HCT116 (cell line): ENCODE measurements around the gene CCDC138. TPM values are rescaled to one million over a fixed set of nuclear protein-coding genes. Genes with fewer than 3 reads are reported as not detected.

ENCODE experiments used
- ATAC-seq: fragments of 200-7000 bp; cut with Tn5 transposase; 2 replicates; pipeline ENCODE4 v1.9.1; 2020; ENCODE audit warnings: mild to moderate bottlenecking, moderate library complexity
- BruUV-seq: library from RNA; stranded (reverse); fragments of 400-500 nt; replicated peaks from 2 replicates; lab custom pipeline; 2021; lab: Mats Ljungman, UMichigan
- CTCF ChIA-PET: fragments of 300-600 bp; sonication (Branson Sonifier 250); formaldehyde crosslinking; loops from one replicate; lab custom pipeline; 2021; ENCODE audit warnings: antibody characterized with exemption; lab: Charles Lee
- POLR2A ChIA-PET: fragments of 300-600, 350-600 bp; sonication (Branson Sonifier 250); formaldehyde crosslinking; loops from one replicate; lab custom pipeline; 2021; ENCODE audit warnings: antibody characterized with exemption; lab: Charles Lee
- RAD21 ChIA-PET, 2 experiments: fragments of 300-600 bp; sonication (Branson Sonifier 250); formaldehyde crosslinking; loops; one replicate each; lab custom pipeline; 2023; ENCODE audit warnings: low total read pairs in 2 of 2; ENCODE audit not compliant: uncharacterized antibody in 2 of 2, unreplicated experiment in 2 of 2, low non-redundant PET in 1 of 2; lab: Charles Lee
- DNase-seq: peaks from one replicate; pipeline ENCODE4 v3.0.0-alpha.2; 2010; ENCODE audit warnings: low read depth, low spot score
- H2AFZ ChIP-seq: fragments of 200-600 bp; shearing (Covaris generic), sonication (generic); 2 replicates; pipeline ENCODE4 v1.6.1; 2017; ENCODE audit warnings: low read depth, mixed run types, mixed read lengths, antibody characterized with exemption, low read length; ENCODE audit not compliant: poor library complexity, severe bottlenecking
- H3K27ac ChIP-seq: 2 replicates; pipeline ENCODE4 v1.5.1; 2012; ENCODE audit warnings: low read depth, low read length
- H3K27me3 ChIP-seq: fragments of 200-600 bp; sonication (generic); 2 replicates; pipeline ENCODE4 v1.6.1; 2016; ENCODE audit warnings: mixed run types, low read length, mixed read lengths; ENCODE audit not compliant: insufficient read depth
- H3K36me3 ChIP-seq, 2 experiments: fragments of 200-500 bp in 1 of 2; fragments of 200-600 bp in 1 of 2; sonication (Bioruptor generic) in 1 of 2; sonication (generic) in 1 of 2; 2 replicates each; pipeline versions ENCODE4 v1.5.1 to v1.6.1; 2014 to 2016; ENCODE audit warnings: low read length in 2 of 2, inconsistent platforms in 1 of 2, mixed read lengths in 1 of 2, mixed run types in 1 of 2; ENCODE audit not compliant: insufficient read depth in 2 of 2, control insufficient read depth in 1 of 2
- H3K4me1 ChIP-seq, 2 experiments: fragments of 200-600 bp in 1 of 2; sonication (generic) in 1 of 2; 2 replicates each; pipeline versions ENCODE4 v1.5.1 to v1.6.1; 2012 to 2017; ENCODE audit warnings: low read length in 2 of 2, inconsistent platforms in 1 of 2, mild to moderate bottlenecking in 1 of 2, mixed read lengths in 1 of 2, mixed run types in 1 of 2, moderate library complexity in 1 of 2; ENCODE audit not compliant: insufficient read depth in 2 of 2, control insufficient read depth in 1 of 2
- H3K4me2 ChIP-seq: fragments of 200-600 bp; sonication (generic); 2 replicates; pipeline ENCODE4 v1.6.1; 2017; ENCODE audit warnings: mixed run types, low read length, mixed read lengths
- H3K4me3 ChIP-seq, 2 experiments: fragments of 200-600 bp in 1 of 2; sonication (generic) in 1 of 2; replicated peaks in 1 of 2; 2 replicates each; pipeline ENCODE4 v1.5.1; 2011 to 2016; ENCODE audit warnings: low read length in 2 of 2, control low read depth in 1 of 2, low read depth in 1 of 2, mild to moderate bottlenecking in 1 of 2, mixed read lengths in 1 of 2, mixed run types in 1 of 2
- H3K79me2 ChIP-seq: fragments of 200-600 bp; sonication (generic); 2 replicates; pipeline ENCODE4 v1.6.1; 2017; ENCODE audit warnings: mild to moderate bottlenecking, mixed run types, low read length, moderate library complexity, mixed read lengths; ENCODE audit not compliant: insufficient read depth
- H3K9ac ChIP-seq: fragments of 200-600 bp; sonication (generic); 2 replicates; pipeline ENCODE4 v1.6.1; 2016; ENCODE audit warnings: low read length, mixed read lengths
- H3K9me2 ChIP-seq: fragments of 200-600 bp; sonication (generic), shearing (Covaris generic); 2 replicates; pipeline ENCODE4 v1.6.1; 2017; ENCODE audit warnings: mixed run types, mild to moderate bottlenecking, moderate library complexity; ENCODE audit not compliant: insufficient read depth
- H3K9me3 ChIP-seq, 2 experiments: fragments of 200-500 bp in 1 of 2; fragments of 200-600 bp in 1 of 2; sonication (Bioruptor generic) in 1 of 2; sonication (generic) in 1 of 2; 2 replicates each; pipeline ENCODE4 v1.6.1; 2014 to 2017; ENCODE audit warnings: low read length in 2 of 2, mixed read lengths in 2 of 2, inconsistent platforms in 1 of 2, low read depth in 1 of 2, mild to moderate bottlenecking in 1 of 2, mixed run types in 1 of 2, moderate library complexity in 1 of 2; ENCODE audit not compliant: control insufficient read depth in 1 of 2, insufficient read depth in 1 of 2
- H4K20me1 ChIP-seq: fragments of 200-600 bp; sonication (generic), shearing (Covaris generic); 2 replicates; pipeline ENCODE4 v1.6.1; 2017; ENCODE audit warnings: mixed run types, mild to moderate bottlenecking, moderate library complexity; ENCODE audit not compliant: insufficient read depth
- CBX3 ChIP-seq: IDR thresholded peaks from 2 replicates; pipeline ENCODE4 v1.6.1; 2012; ENCODE audit warnings: low read depth
- CEBPB ChIP-seq: IDR thresholded peaks from 2 replicates; pipeline ENCODE4 v1.6.1; 2012; ENCODE audit warnings: low read depth
- EZH2 ChIP-seq: fragments of 200-600 bp; sonication (generic); IDR thresholded peaks from 2 replicates; pipeline ENCODE4 v1.6.1; 2017; ENCODE audit warnings: antibody characterized with exemption, mixed run types
- EZH2phosphoT487 ChIP-seq: fragments of 200-600 bp; IDR thresholded peaks from 2 replicates; pipeline ENCODE4 v1.6.1; 2018; ENCODE audit warnings: antibody characterized with exemption, borderline replicate concordance
- FOSL1 ChIP-seq: IDR thresholded peaks from 2 replicates; pipeline ENCODE4 v1.6.1; 2012; ENCODE audit warnings: low read depth
- JUND ChIP-seq: IDR thresholded peaks from 2 replicates; pipeline ENCODE4 v1.6.1; 2012
- POLR2AphosphoS5 ChIP-seq: IDR thresholded peaks from 2 replicates; pipeline ENCODE4 v1.6.1; 2011; ENCODE audit warnings: mild to moderate bottlenecking, low read depth, low read length, moderate library complexity
- SP1 ChIP-seq: IDR thresholded peaks from 2 replicates; pipeline ENCODE4 v1.6.1; 2012; ENCODE audit warnings: low read depth
- TCF7L2 ChIP-seq: IDR thresholded peaks from 2 replicates; pipeline ENCODE4 v1.7.0; 2011; ENCODE audit warnings: borderline replicate concordance, inconsistent platforms; ENCODE audit not compliant: insufficient read depth, insufficient read length; ENCODE audit errors: extremely low read depth
- ZBTB33 ChIP-seq: IDR thresholded peaks from 2 replicates; pipeline ENCODE4 v1.6.1; 2011; ENCODE audit warnings: mild to moderate bottlenecking, low read length, moderate library complexity; ENCODE audit not compliant: insufficient replicate concordance; ENCODE audit errors: extremely low read depth
- ZFX ChIP-seq: fragments of 450-650 bp; IDR thresholded peaks from 2 replicates; pipeline ENCODE4 v1.6.1; 2017
- intact Hi-C: fragments of 100-400 bp; cut with micrococcal nuclease; formaldehyde crosslinking; loops from 2 replicates; pipeline ENCODE4 v1.10.0; 2022
- total RNA-seq: library from RNA; stranded (reverse); gene quantifications from one replicate; pipeline ENCODE4 v1.2.1, GENCODE V29; 2021; ENCODE audit not compliant: unreplicated experiment
- TF ChIP-seq, protein P1 (sequence below): IDR thresholded peaks from 2 replicates; pipeline ENCODE4 v1.6.1; 2012
- TF ChIP-seq, protein P2 (sequence below): IDR thresholded peaks from 2 replicates; pipeline ENCODE4 v1.6.1; 2012

CCDC138 gene
- total RNA-seq, 1 experiment from 2014 or later, result 13.4 TPM

GRCh38 chr2:108786008-108786353 is 590 bp upstream of the CCDC138 start:
- no peak for DNase-seq

GRCh38 chr2:108787216-108787541 is 608 bp downstream of the CCDC138 start:
- BruUV-seq, result TSS peak; percentile 60
- H3K4me1 ChIP-seq, result peaks cover 6 to 19% of the 10 kb centered on the region in 2 experiments; a peak in 2 of 4 replicates
- no peaks in the 10 kb centered on the region for H3K9me3 ChIP-seq
- TF ChIP-seq POLR2AphosphoS5 (no peak), EZH2 (no peak), CBX3 (no peak), EZH2phosphoT487 (no peak), CEBPB (no peak), FOSL1 (no peak), ZBTB33 (no peak), ZFX (no peak)
- TF ChIP-seq, protein P1, sequence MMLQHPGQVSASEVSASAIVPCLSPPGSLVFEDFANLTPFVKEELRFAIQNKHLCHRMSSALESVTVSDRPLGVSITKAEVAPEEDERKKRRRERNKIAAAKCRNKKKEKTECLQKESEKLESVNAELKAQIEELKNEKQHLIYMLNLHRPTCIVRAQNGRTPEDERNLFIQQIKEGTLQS, result no peak
- TF ChIP-seq, protein P2, sequence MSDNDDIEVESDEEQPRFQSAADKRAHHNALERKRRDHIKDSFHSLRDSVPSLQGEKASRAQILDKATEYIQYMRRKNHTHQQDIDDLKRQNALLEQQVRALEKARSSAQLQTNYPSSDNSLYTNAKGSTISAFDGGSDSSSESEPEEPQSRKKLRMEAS, result no peak
- H3K9me2 ChIP-seq, result no peaks in the 10 kb centered on the region
- peak overlapping the region; percentile 80 to 81 for H3K4me3 ChIP-seq
- ATAC-seq (no peak), DNase-seq (no peak)
- H3K9ac ChIP-seq, result peak overlapping the region; percentile 85
- ChIA-PET POLR2A (no interaction called here), CTCF (no interaction called here), RAD21 (no interaction called here)
- intact Hi-C loops, result loop anchor here (10.0 kb wide), 1 partner anchor 198 kb away; the partner anchor contains the start of gene EDAR
- H3K27me3 ChIP-seq, result no peaks in the 10 kb centered on the region
- H3K79me2 ChIP-seq, result peaks cover 32% of the 10 kb centered on the region
- peaks cover 16 to 23% of the 10 kb centered on the region in 2 experiments; a peak in 3 of 4 replicates for H3K36me3 ChIP-seq
- H3K27ac ChIP-seq, result peak overlapping the region; percentile 72
- H2AFZ ChIP-seq, result no peak overlapping the region
- peak overlapping the region; percentile 99 for H3K4me2 ChIP-seq
- no peaks in the 10 kb centered on the region for H4K20me1 ChIP-seq

More at GRCh38 chr2:108786008-108786353, 590 bp upstream of the CCDC138 start:
- H2AFZ ChIP-seq, result no peak overlapping the region
- BruUV-seq, result no TSS peak
- H3K27me3 ChIP-seq, result no peaks in the 10 kb centered on the region
- H3K4me3 ChIP-seq, result peak overlapping the region; percentile 80 to 81
- H3K36me3 ChIP-seq, result peaks cover 20 to 21% of the 10 kb centered on the region in 2 experiments; a peak in 3 of 4 replicates
- intact Hi-C loops, result loop anchor here (10.0 kb wide), 1 partner anchor 199 kb away; the partner anchor contains the start of gene EDAR
- peaks cover 6 to 19% of the 10 kb centered on the region in 2 experiments; a peak in 2 of 4 replicates for H3K4me1 ChIP-seq
- H3K79me2 ChIP-seq, result peaks cover 32% of the 10 kb centered on the region
- peak overlapping the region; percentile 99 for H3K4me2 ChIP-seq
- H4K20me1 ChIP-seq, result no peaks in the 10 kb centered on the region
- H3K9me2 ChIP-seq, result no peaks in the 10 kb centered on the region
- peak; percentile 3; the same call in 1 of the 2 replicates for TF ChIP-seq SP1
- TF ChIP-seq JUND, result no peak
- TF ChIP-seq TCF7L2, result no peak
- CTCF ChIA-PET, result no interaction called here
- H3K27ac ChIP-seq, result peak overlapping the region; percentile 72
- no peak for ATAC-seq
- H3K9me3 ChIP-seq, result no peaks in the 10 kb centered on the region
- RAD21 ChIA-PET, result no interaction called here
- POLR2A ChIA-PET, result no interaction called here
- peak overlapping the region; percentile 85 for H3K9ac ChIP-seq
